ENCODE measurements around the gene NOD2.
A peak's percentile ranks its signal among the peaks of the same experiment; 100 is the strongest.

DNA sequence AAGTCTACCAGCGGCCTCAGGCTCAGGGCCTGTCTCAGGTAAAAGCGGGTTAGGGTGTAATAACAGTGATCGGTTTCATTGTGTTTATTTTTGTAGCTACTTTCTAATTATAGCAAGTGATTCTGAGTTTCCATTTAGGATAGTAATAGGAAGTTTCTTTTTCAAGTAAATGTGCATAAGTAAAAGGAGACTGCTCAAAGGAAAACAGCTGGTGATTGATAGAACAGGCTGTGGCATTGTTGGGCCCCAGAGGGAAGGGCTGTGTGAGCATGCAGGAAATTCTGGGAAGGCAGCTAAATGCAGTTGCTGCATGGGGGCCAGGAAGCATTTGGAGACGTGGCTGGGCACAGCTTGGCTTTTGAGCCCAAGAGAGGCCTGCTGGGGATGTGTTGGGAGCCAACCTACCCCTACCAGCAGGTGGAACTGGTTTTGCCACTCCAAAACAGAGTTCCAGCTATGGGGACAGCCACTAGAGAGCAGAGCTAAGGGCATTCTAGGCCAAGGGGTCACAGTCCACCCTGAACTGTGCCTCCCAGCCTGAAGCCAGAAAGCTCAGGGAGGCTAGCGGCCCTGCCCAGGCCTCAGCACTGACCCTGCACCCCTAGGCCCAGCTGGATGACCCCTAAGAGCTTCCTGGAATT is 24.9 kb upstream of the NOD2 start:
- TF ChIP-seq SIN3A (IDR thresholded peaks at IDR 0.05; ENCODE audit: borderline replicate concordance, low read depth, low read length) = no peak
- TF ChIP-seq KDM4B (CRISPR knock-in tag; IDR thresholded peaks at IDR 0.05) = no peak
- TF ChIP-seq, protein P1, sequence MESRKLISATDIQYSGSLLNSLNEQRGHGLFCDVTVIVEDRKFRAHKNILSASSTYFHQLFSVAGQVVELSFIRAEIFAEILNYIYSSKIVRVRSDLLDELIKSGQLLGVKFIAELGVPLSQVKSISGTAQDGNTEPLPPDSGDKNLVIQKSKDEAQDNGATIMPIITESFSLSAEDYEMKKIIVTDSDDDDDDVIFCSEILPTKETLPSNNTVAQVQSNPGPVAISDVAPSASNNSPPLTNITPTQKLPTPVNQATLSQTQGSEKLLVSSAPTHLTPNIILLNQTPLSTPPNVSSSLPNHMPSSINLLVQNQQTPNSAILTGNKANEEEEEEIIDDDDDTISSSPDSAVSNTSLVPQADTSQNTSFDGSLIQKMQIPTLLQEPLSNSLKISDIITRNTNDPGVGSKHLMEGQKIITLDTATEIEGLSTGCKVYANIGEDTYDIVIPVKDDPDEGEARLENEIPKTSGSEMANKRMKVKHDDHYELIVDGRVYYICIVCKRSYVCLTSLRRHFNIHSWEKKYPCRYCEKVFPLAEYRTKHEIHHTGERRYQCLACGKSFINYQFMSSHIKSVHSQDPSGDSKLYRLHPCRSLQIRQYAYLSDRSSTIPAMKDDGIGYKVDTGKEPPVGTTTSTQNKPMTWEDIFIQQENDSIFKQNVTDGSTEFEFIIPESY (CRISPR knock-in tag; IDR thresholded peaks at IDR 0.05) = peak; percentile 46; the same call in 1 of the 2 replicates
- no peak; the same call in 1 of the 2 replicates for TF ChIP-seq SNAPC2 (CRISPR knock-in tag; IDR thresholded peaks at IDR 0.05)
- TF ChIP-seq, protein P2, sequence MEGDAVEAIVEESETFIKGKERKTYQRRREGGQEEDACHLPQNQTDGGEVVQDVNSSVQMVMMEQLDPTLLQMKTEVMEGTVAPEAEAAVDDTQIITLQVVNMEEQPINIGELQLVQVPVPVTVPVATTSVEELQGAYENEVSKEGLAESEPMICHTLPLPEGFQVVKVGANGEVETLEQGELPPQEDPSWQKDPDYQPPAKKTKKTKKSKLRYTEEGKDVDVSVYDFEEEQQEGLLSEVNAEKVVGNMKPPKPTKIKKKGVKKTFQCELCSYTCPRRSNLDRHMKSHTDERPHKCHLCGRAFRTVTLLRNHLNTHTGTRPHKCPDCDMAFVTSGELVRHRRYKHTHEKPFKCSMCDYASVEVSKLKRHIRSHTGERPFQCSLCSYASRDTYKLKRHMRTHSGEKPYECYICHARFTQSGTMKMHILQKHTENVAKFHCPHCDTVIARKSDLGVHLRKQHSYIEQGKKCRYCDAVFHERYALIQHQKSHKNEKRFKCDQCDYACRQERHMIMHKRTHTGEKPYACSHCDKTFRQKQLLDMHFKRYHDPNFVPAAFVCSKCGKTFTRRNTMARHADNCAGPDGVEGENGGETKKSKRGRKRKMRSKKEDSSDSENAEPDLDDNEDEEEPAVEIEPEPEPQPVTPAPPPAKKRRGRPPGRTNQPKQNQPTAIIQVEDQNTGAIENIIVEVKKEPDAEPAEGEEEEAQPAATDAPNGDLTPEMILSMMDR (CRISPR knock-in tag; IDR thresholded peaks at IDR 0.05) = peak; percentile 82
- no peak for TF ChIP-seq ZNF251 (CRISPR knock-in tag; IDR thresholded peaks at IDR 0.05)

Measured in HepG2 (cell line).